ENCODE data around the gene ATAT1.
A peak's percentile ranks its signal among the peaks of the same experiment; 100 is the strongest.

The ATAT1 gene

GRCh38 chr6:30678964-30679726 lies 52.5 kb downstream of the ATAT1 start:
- peak; percentile 91 for DNase-seq
- Histone ChIP-seq H3K9me3 (no peaks in the 10 kb centered on the region), H3K4me3 (ENCODE audit: low read depth, low read length) (no peak overlapping the region; the same call in 1 of the 2 replicates), H3K36me3 (peaks cover 49% of the 10 kb centered on the region), H3K4me1 (peaks cover 5% of the 10 kb centered on the region), H3K27me3 (no peaks in the 10 kb centered on the region)
- TF ChIP-seq CTCF (IDR thresholded peaks at IDR 0.05; ENCODE audit: low read depth, low read length): peak; percentile 97

GRCh38 chr6:30679765-30680535 lies 53.3 kb downstream of the ATAT1 start:
- H3K9me3 ChIP-seq: no peaks in the 10 kb centered on the region
- peaks cover 7% of the 10 kb centered on the region for H3K4me1 ChIP-seq
- peaks cover 49% of the 10 kb centered on the region for H3K36me3 ChIP-seq
- H3K27me3 ChIP-seq: no peaks in the 10 kb centered on the region
- DNase-seq: no peak
- TF ChIP-seq CTCF (IDR thresholded peaks at IDR 0.05; ENCODE audit: low read depth, low read length): no peak
- H3K4me3 ChIP-seq (ENCODE audit: low read depth, low read length): no peak overlapping the region; the same call in 1 of the 2 replicates

- peak overlapping the region; percentile 74 for H3K4me3 ChIP-seq (ENCODE audit: low read depth, low read length)
- no peak for TF ChIP-seq CTCF (IDR thresholded peaks at IDR 0.05; ENCODE audit: low read depth, low read length)
- H3K27me3 ChIP-seq: no peaks in the 10 kb centered on the region
- peaks cover 44% of the 10 kb centered on the region for H3K36me3 ChIP-seq
- DNase-seq: no peak
- H3K4me1 ChIP-seq: peaks cover 11% of the 10 kb centered on the region
- H3K9me3 ChIP-seq: no peaks in the 10 kb centered on the region
Measured at GRCh38 chr6:30681766-30682142, 55.1 kb downstream of the ATAT1 start.

GRCh38 chr6:30682143-30683117 lies 55.8 kb downstream of the ATAT1 start:
- no peaks in the 10 kb centered on the region for H3K27me3 ChIP-seq
- peaks cover 37% of the 10 kb centered on the region for H3K36me3 ChIP-seq
- peak; percentile 77 for DNase-seq
- TF ChIP-seq CTCF (IDR thresholded peaks at IDR 0.05; ENCODE audit: low read depth, low read length): no peak
- H3K4me1 ChIP-seq: peaks cover 11% of the 10 kb centered on the region
- peak overlapping the region; percentile 74 for H3K4me3 ChIP-seq (ENCODE audit: low read depth, low read length)
- no peaks in the 10 kb centered on the region for H3K9me3 ChIP-seq

GRCh38 chr6:30683183-30683979 lies 56.7 kb downstream of the ATAT1 start:
- H3K4me3 ChIP-seq (ENCODE audit: low read depth, low read length): peak overlapping the region; percentile 74
- no peak for TF ChIP-seq CTCF (IDR thresholded peaks at IDR 0.05; ENCODE audit: low read depth, low read length)
- no peak for DNase-seq
- peaks cover 32% of the 10 kb centered on the region for H3K36me3 ChIP-seq
- H3K4me1 ChIP-seq: peaks cover 16% of the 10 kb centered on the region
- H3K27me3 ChIP-seq: no peaks in the 10 kb centered on the region
- H3K9me3 ChIP-seq: no peaks in the 10 kb centered on the region
